Thyroid gland (tissue), 4 donors: ENCODE data around the gene SFRP4.

ENCODE experiments used
- POLR2A ChIP-seq, 2 donors: fragments of 450-650 bp; IDR thresholded peaks; one replicate each; pipeline ENCODE4 v1.6.1; 2017; ENCODE audit warnings: antibody characterized with exemption in 2 of 2, mild to moderate bottlenecking in 2 of 2, moderate library complexity in 1 of 2
- TF ChIP-seq, protein P1 (sequence below), 6 experiments: fragments of 200-600 bp in 3 of 6; fragments of 450-650 bp in 3 of 6; sonication (generic) in 3 of 6; IDR thresholded peaks; one replicate each; pipeline ENCODE4 v1.5.1; 2016 to 2019; ENCODE audit warnings: antibody characterized with exemption in 6 of 6, mild to moderate bottlenecking in 2 of 6, inconsistent platforms in 1 of 6, moderate library complexity in 1 of 6

DNA sequence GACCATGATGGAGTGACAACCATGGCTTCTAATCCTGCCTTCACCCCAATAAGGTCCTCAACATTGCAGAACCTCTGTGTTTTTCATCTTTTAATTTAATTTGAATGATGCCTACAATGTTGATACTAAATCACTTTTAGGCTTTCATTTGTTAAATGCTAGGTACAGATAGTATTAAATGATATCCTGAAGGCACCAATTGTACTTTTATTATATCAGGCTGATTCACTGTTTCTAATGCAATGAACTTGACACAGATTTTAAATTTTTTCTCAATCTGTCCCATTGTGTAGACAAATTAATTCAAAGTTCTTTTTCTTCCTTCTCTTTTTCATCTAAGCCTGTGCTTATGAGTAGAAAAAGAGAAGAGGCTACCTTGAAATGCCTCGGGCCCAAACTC lies 9.0 kb upstream of the SFRP4 start:
- TF ChIP-seq POLR2A (IDR thresholded peaks at IDR 0.05): no peak
- TF ChIP-seq, protein P1, sequence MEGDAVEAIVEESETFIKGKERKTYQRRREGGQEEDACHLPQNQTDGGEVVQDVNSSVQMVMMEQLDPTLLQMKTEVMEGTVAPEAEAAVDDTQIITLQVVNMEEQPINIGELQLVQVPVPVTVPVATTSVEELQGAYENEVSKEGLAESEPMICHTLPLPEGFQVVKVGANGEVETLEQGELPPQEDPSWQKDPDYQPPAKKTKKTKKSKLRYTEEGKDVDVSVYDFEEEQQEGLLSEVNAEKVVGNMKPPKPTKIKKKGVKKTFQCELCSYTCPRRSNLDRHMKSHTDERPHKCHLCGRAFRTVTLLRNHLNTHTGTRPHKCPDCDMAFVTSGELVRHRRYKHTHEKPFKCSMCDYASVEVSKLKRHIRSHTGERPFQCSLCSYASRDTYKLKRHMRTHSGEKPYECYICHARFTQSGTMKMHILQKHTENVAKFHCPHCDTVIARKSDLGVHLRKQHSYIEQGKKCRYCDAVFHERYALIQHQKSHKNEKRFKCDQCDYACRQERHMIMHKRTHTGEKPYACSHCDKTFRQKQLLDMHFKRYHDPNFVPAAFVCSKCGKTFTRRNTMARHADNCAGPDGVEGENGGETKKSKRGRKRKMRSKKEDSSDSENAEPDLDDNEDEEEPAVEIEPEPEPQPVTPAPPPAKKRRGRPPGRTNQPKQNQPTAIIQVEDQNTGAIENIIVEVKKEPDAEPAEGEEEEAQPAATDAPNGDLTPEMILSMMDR (IDR thresholded peaks at IDR 0.05): no peak
